Mesothelial cell of epicardium (in vitro differentiated cells): Measurements from ENCODE around the gene RAD51B. TPM values are rescaled to one million over a fixed set of nuclear protein-coding genes. Genes with fewer than 3 reads are reported as not detected.

Experiments used
- DNase-seq, 2 experiments: peaks; one replicate each; pipeline ENCODE4 v3.0.0; 2021; ENCODE audit warnings: low spot score in 2 of 2; ENCODE audit not compliant: unreplicated experiment in 2 of 2
- H3K27ac Mint-ChIP-seq: 2 replicates; pipeline ENCODE4 v1.8.0; 2021; ENCODE audit warnings: mixed read lengths
- H3K27me3 Mint-ChIP-seq: 2 replicates; pipeline ENCODE4 v1.8.0; 2021; ENCODE audit warnings: low read depth, mixed read lengths
- H3K36me3 Mint-ChIP-seq: 2 replicates; pipeline ENCODE4 v1.8.0; 2021; ENCODE audit warnings: mixed read lengths
- H3K4me1 Mint-ChIP-seq: 2 replicates; pipeline ENCODE4 v1.8.0; 2021; ENCODE audit warnings: mixed read lengths
- H3K4me3 Mint-ChIP-seq: 2 replicates; pipeline ENCODE4 v1.8.0; 2021; ENCODE audit warnings: mild to moderate bottlenecking, moderate library complexity, mixed read lengths
- H3K9me3 Mint-ChIP-seq: 2 replicates; pipeline ENCODE4 v1.8.0; 2021; ENCODE audit warnings: mixed read lengths
- total RNA-seq: library from RNA; stranded (reverse); gene quantifications from 3 replicates; pipeline ENCODE4 v1.2.1, GENCODE V29; 2021
- TF ChIP-seq, protein P1 (sequence below): fragments of 200-600 bp; sonication (generic); IDR thresholded peaks from one replicate; pipeline ENCODE4 v1.5.0; 2021; ENCODE audit warnings: antibody characterized with exemption; ENCODE audit not compliant: unreplicated experiment

RAD51B gene
- total RNA-seq, 1 donor from 2014 or later = 34.7 TPM

DNA sequence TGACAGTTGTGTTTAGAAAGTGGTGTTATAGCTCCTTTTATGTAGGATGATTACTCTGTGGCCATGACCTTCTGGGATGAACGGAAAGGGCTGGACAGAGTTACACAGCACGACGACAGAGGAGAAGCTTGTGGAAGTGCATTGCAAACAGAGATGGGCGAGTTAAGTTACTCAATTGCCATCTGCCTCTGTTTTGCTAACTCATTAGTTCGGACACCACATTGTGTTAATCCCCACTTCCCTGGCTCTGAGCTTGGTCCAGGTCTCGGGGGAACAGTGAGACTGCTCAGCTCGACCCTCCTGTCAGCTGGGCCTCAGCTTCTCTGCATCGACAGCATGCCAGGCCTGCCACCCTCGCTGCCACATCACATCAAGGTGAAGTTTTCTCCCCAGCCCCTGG, 565.3 kb downstream of the RAD51B start:
- Mint-ChIP-seq H3K9me3 (no peaks in the 10 kb centered on the region), H3K27ac (peak overlapping the region; percentile 64), H3K27me3 (no peaks in the 10 kb centered on the region), H3K36me3 (no peaks in the 10 kb centered on the region), H3K4me3 (no peak overlapping the region), H3K4me1 (peaks cover 54% of the 10 kb centered on the region)
- TF ChIP-seq, protein P1, sequence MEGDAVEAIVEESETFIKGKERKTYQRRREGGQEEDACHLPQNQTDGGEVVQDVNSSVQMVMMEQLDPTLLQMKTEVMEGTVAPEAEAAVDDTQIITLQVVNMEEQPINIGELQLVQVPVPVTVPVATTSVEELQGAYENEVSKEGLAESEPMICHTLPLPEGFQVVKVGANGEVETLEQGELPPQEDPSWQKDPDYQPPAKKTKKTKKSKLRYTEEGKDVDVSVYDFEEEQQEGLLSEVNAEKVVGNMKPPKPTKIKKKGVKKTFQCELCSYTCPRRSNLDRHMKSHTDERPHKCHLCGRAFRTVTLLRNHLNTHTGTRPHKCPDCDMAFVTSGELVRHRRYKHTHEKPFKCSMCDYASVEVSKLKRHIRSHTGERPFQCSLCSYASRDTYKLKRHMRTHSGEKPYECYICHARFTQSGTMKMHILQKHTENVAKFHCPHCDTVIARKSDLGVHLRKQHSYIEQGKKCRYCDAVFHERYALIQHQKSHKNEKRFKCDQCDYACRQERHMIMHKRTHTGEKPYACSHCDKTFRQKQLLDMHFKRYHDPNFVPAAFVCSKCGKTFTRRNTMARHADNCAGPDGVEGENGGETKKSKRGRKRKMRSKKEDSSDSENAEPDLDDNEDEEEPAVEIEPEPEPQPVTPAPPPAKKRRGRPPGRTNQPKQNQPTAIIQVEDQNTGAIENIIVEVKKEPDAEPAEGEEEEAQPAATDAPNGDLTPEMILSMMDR = no peak
- DNase-seq = no peak

DNA sequence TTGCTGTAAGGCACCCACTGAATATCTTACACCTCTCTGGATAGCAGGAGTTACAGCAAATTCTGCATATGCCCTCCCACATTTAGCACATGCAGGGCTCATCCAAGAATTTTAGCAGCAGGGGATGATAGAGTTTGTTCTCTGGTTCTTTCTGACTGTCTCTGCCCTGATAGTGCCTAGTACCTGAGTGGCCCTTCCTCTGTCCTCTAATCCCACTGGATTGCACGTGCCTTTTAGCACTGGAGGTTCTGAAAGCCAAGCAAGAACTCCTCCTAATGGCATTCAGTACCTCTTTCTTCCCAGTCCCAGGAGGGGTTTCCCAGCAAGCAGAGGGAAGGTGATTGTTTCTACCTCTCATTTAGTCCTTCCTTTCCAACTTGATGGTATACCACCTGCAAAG, 566.9 kb downstream of the RAD51B start:
- Mint-ChIP-seq H3K9me3 (peaks cover 3% of the 10 kb centered on the region), H3K4me3 (no peak overlapping the region), H3K4me1 (peaks cover 47% of the 10 kb centered on the region), H3K36me3 (peaks cover 2% of the 10 kb centered on the region), H3K27ac (peak overlapping the region; percentile 13), H3K27me3 (no peaks in the 10 kb centered on the region)
- TF ChIP-seq, protein P1 = no peak
- no peak for DNase-seq

DNA sequence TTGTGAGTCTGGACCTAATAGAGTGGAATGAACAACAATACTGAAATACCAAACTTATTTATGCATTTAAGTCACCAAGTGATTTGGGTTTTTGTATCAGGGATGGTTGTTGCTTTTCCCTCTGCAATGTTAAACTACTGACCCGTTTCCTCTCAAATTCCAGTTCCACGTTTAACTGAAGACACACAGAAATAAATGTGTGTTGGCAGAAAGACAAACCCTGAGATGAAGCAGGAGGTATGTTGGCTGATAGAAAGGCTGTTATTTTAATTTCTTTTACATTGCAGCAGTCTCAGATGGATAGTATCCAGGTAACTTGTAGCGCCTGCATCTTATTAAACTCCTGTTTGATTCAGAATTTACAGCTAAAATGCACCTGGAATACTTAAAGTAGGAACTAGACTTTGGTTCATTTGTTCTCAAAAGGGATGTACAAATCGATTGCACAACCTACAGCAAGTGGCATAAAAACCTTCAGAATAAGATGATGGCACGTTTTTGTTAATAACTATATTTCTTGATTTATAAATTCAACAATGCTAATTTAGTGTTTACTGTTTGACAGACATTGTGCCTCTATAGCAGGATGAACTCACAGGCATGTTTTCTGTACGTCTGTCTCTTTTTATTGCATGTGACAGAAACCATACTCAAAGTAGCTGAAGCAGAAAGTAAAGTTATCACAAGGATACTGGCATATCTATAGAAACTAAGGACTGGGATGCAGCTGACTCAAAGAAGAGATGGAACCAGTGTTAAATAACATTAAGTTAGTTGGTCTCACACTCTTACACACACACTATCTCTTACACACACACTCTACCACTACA, 567.6 kb downstream of the RAD51B start:
- H3K9me3 Mint-ChIP-seq = peaks cover 3% of the 10 kb centered on the region
- peaks cover 47% of the 10 kb centered on the region for H3K4me1 Mint-ChIP-seq
- peak overlapping the region; percentile 20 for H3K27ac Mint-ChIP-seq
- DNase-seq = no peak
- no peak overlapping the region for H3K4me3 Mint-ChIP-seq
- TF ChIP-seq, protein P1 = no peak
- no peaks in the 10 kb centered on the region for H3K27me3 Mint-ChIP-seq
- peaks cover 2% of the 10 kb centered on the region for H3K36me3 Mint-ChIP-seq

DNA sequence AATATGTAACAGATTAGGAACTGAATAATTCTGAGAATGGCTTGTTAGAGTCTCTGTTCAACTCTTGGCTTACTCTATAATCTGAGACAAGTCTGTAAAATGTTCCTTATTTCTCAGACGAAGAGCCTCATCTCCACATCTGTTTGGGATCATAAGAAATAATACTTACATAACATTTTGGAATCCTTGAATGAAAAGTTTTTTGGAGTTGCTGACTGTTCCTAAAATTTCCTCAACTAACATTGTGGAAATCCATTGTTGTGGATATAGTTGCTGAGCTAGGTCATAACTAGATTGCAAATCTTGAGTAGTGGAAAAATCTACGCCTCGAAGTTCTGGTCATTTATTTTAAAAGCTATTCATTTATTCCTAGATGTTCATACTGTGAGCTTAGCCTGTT, 570.4 kb downstream of the RAD51B start:
- peaks cover 3% of the 10 kb centered on the region for H3K9me3 Mint-ChIP-seq
- no peak overlapping the region for H3K4me3 Mint-ChIP-seq
- H3K27me3 Mint-ChIP-seq = no peaks in the 10 kb centered on the region
- TF ChIP-seq, protein P1 = no peak
- peaks cover 2% of the 10 kb centered on the region for H3K36me3 Mint-ChIP-seq
- H3K27ac Mint-ChIP-seq = no peak overlapping the region
- no peak for DNase-seq
- peaks cover 63% of the 10 kb centered on the region for H3K4me1 Mint-ChIP-seq

DNA sequence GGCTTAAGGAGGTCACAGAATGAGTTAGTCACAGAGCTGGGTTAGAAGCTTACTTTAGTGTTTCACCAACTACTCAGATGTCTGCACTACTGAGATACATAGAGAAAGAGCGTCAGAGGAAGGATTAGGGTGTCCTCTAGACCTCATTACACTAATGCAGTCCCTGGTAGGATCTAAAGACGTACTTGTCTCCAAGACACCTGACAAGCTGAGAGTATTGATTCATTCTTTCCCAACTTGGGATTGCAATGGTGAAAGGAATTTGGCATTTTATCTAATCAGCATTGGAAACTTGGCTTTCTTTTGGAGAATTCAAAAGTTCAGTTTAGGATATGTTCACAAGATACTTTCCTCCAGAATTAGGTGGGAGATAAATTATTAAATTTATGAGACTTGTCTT, 571.2 kb downstream of the RAD51B start:
- TF ChIP-seq, protein P1 = no peak
- peaks cover 68% of the 10 kb centered on the region for H3K4me1 Mint-ChIP-seq
- no peaks in the 10 kb centered on the region for H3K27me3 Mint-ChIP-seq
- peaks cover 3% of the 10 kb centered on the region for H3K9me3 Mint-ChIP-seq
- no peak overlapping the region for H3K4me3 Mint-ChIP-seq
- no peak overlapping the region for H3K27ac Mint-ChIP-seq
- H3K36me3 Mint-ChIP-seq = peaks cover 2% of the 10 kb centered on the region
- no peak for DNase-seq
